Measurements from ENCODE around the gene CD47.

GRCh38 chr3:108029466-108029865 lies 61.4 kb downstream of the CD47 start:
- TF ChIP-seq EZH2 (IDR thresholded peaks at IDR 0.05; ENCODE audit: low read depth) (no peak), CTCF (conservative IDR thresholded peaks at IDR 0.05) (no peak)
